ENCODE measurements around the gene DUSP6. TPM values are rescaled to one million over a fixed set of nuclear protein-coding genes. Genes with fewer than 3 reads are reported as not detected.

DUSP6 gene
- polyA plus RNA-seq, 1 donor from 2014 or later = 44.3 TPM

- Histone ChIP-seq H3K79me2 (replicated peaks; ENCODE audit: insufficient read depth, low read length) (no peaks in the 10 kb centered on the region), H3K27me3 (ENCODE audit: insufficient read depth, low read depth, low read length) (no peaks in the 10 kb centered on the region), H3K9ac (ENCODE audit: low read length) (no peak overlapping the region), H3K4me2 (ENCODE audit: low read length) (no peak overlapping the region), H3K27ac (ENCODE audit: low read length) (no peak overlapping the region), H3K9me2 (ENCODE audit: insufficient read depth, low read length) (no peaks in the 10 kb centered on the region), H3K36me3 (ENCODE audit: insufficient read depth, low read length) (no peaks in the 10 kb centered on the region), H3K4me3 (ENCODE audit: low read length) (no peak overlapping the region), H3F3A (ENCODE audit: insufficient read depth, low read length, poor library complexity, severe bottlenecking) (no peaks in the 10 kb centered on the region), H3K9me3 (ENCODE audit: low read length) (no peaks in the 10 kb centered on the region), H2AFZ (ENCODE audit: low read depth, low read length) (no peak overlapping the region), H4K20me1 (ENCODE audit: insufficient read depth) (no peaks in the 10 kb centered on the region)
- TF ChIP-seq TAF1 (IDR thresholded peaks at IDR 0.05; ENCODE audit: low read depth) = no peak
- TF ChIP-seq MXI1 (conservative IDR thresholded peaks at IDR 0.05; ENCODE audit: poor library complexity, severe bottlenecking) = no peak
- no peak for TF ChIP-seq CTCF (IDR thresholded peaks at IDR 0.05; ENCODE audit: poor library complexity, severe bottlenecking)
- TF ChIP-seq EZH2 (IDR thresholded peaks at IDR 0.05; ENCODE audit: borderline replicate concordance, insufficient read depth, low read length, poor library complexity, severe bottlenecking) = no peak
- no peak for TF ChIP-seq REST (IDR thresholded peaks at IDR 0.05; ENCODE audit: borderline replicate concordance)
- TF ChIP-seq POLR2AphosphoS5 (IDR thresholded peaks at IDR 0.05) = no peak
- TF ChIP-seq SMC3 (conservative IDR thresholded peaks at IDR 0.05; ENCODE audit: poor library complexity) = no peak
- TF ChIP-seq EP300 (conservative IDR thresholded peaks at IDR 0.05; ENCODE audit: poor library complexity, severe bottlenecking) = no peak
- TF ChIP-seq RAD21 (conservative IDR thresholded peaks at IDR 0.05) = no peak
These were observed 12.3 kb upstream of the DUSP6 start for GRCh38 chr12:89364631-89365030.

GRCh38 chr12:89364058-89364457, 11.8 kb upstream of the DUSP6 start:
- Histone ChIP-seq H3K4me3 (ENCODE audit: low read length) (no peak overlapping the region), H4K20me1 (ENCODE audit: insufficient read depth) (no peaks in the 10 kb centered on the region), H3K27ac (ENCODE audit: low read length) (no peak overlapping the region), H3K36me3 (ENCODE audit: insufficient read depth, low read length) (no peaks in the 10 kb centered on the region), H3K9ac (ENCODE audit: low read length) (no peak overlapping the region), H3K27me3 (ENCODE audit: insufficient read depth, low read depth, low read length) (no peaks in the 10 kb centered on the region), H3K4me2 (ENCODE audit: low read length) (no peak overlapping the region), H3K9me2 (ENCODE audit: insufficient read depth, low read length) (no peaks in the 10 kb centered on the region), H3F3A (ENCODE audit: insufficient read depth, low read length, poor library complexity, severe bottlenecking) (no peaks in the 10 kb centered on the region), H3K79me2 (replicated peaks; ENCODE audit: insufficient read depth, low read length) (no peaks in the 10 kb centered on the region), H3K9me3 (ENCODE audit: low read length) (no peaks in the 10 kb centered on the region), H2AFZ (ENCODE audit: low read depth, low read length) (no peak overlapping the region)
- TF ChIP-seq TAF1 (IDR thresholded peaks at IDR 0.05; ENCODE audit: low read depth) (no peak), EZH2 (IDR thresholded peaks at IDR 0.05; ENCODE audit: borderline replicate concordance, insufficient read depth, low read length, poor library complexity, severe bottlenecking) (no peak), REST (IDR thresholded peaks at IDR 0.05; ENCODE audit: borderline replicate concordance) (no peak), RAD21 (conservative IDR thresholded peaks at IDR 0.05) (no peak), EP300 (conservative IDR thresholded peaks at IDR 0.05; ENCODE audit: poor library complexity, severe bottlenecking) (no peak), CTCF (IDR thresholded peaks at IDR 0.05; ENCODE audit: poor library complexity, severe bottlenecking) (no peak), POLR2AphosphoS5 (IDR thresholded peaks at IDR 0.05) (no peak), MXI1 (conservative IDR thresholded peaks at IDR 0.05; ENCODE audit: poor library complexity, severe bottlenecking) (no peak), SMC3 (conservative IDR thresholded peaks at IDR 0.05; ENCODE audit: poor library complexity) (no peak)

Data from neural cell (in vitro differentiated cells).